ENCODE measurements around the gene HOXD11.
A peak's percentile ranks its signal among the peaks of the same experiment; 100 is the strongest.

- TF ChIP-seq CTCF (IDR thresholded peaks at IDR 0.05; ENCODE audit: extremely low read depth in 1 of 2, insufficient read depth in 1 of 2, low read depth in 1 of 2, low read length in 2 of 2): no peak
- no peak for TF ChIP-seq POLR2A (IDR thresholded peaks at IDR 0.05; ENCODE audit: low read depth, low read length)
- no peak for TF ChIP-seq FOS (IDR thresholded peaks at IDR 0.05; ENCODE audit: borderline replicate concordance, insufficient read depth, low read length)
- no peak for TF ChIP-seq POLR2AphosphoS5 (IDR thresholded peaks at IDR 0.05; ENCODE audit: insufficient read depth, low read depth, low read length)
- TF ChIP-seq EZH2 (IDR thresholded peaks at IDR 0.05; ENCODE audit: borderline replicate concordance, low read depth, low read length, severe bottlenecking): peak; percentile 12
- no peak for TF ChIP-seq JUN (IDR thresholded peaks at IDR 0.05; ENCODE audit: borderline replicate concordance, insufficient read depth, insufficient read length, low read depth)
- TF ChIP-seq MAX (IDR thresholded peaks at IDR 0.05; ENCODE audit: insufficient read depth, insufficient read length): no peak
- TF ChIP-seq MYC (IDR thresholded peaks at IDR 0.05; ENCODE audit: low read depth, low read length): no peak
- TF ChIP-seq GATA2 (IDR thresholded peaks at IDR 0.05; ENCODE audit: insufficient read depth, insufficient read length, low read depth, low read length): no peak
Measured at GRCh38 chr2:176114930-176115625, 8.0 kb downstream of the HOXD11 start.

All from endothelial cell of umbilical vein (primary cell).